ENCODE results near the gene CAPZB. TPM values are rescaled to one million over a fixed set of nuclear protein-coding genes. Genes with fewer than 3 reads are reported as not detected.

Gene CAPZB
- total and polyA plus RNA-seq, 2 of the 4 experiments (the other 2 are of a cell fraction) = 216 to 304 TPM

GRCh38 chr1:19328486-19328885 is 156.9 kb downstream of the CAPZB start:
- no peak overlapping the region for H2BK120ac ChIP-seq (ENCODE audit: low read depth, low read length)
- H2BK5ac ChIP-seq (ENCODE audit: low read depth, low read length, poor library complexity, severe bottlenecking) = no peak overlapping the region
- H3K27ac ChIP-seq (ENCODE audit: insufficient read depth, low read length) = no peak overlapping the region
- ATAC-seq (ENCODE audit: low read depth) (no peak), DNase-seq (no peak)
- peaks cover 5% of the 10 kb centered on the region for H4K20me1 ChIP-seq (ENCODE audit: insufficient read depth, low read length)
- H4K8ac ChIP-seq (ENCODE audit: low read depth in 2 of 2, low read length in 2 of 2) = no peak overlapping the region
- H3K4me2 ChIP-seq (ENCODE audit: low read depth, low read length) = no peak overlapping the region
- no peak overlapping the region for H3K23ac ChIP-seq (ENCODE audit: low read depth, low read length)
- WGBS, 2 experiments (ENCODE audit: extremely low coverage in 2 of 2, insufficient read length in 1 of 2) = 92% methylated on average over 6 of the region's 18 CpGs; no CpG with 5 or more reads in 1 of the 2 experiments
- H3K4me3 ChIP-seq (ENCODE audit: insufficient read depth, low read depth, low read length) = no peak overlapping the region
- peaks cover 56% of the 10 kb centered on the region for H3K36me3 ChIP-seq (ENCODE audit: control insufficient read depth, insufficient read depth, low read length)
- peak overlapping the region; percentile 58 for H2AFZ ChIP-seq (replicated peaks; ENCODE audit: low read length, poor library complexity)
- CTCF ChIA-PET = no interaction called here
- H3K9me1 ChIP-seq (ENCODE audit: insufficient read depth, low read length) = peaks cover 6% of the 10 kb centered on the region; the same call in 1 of the 2 replicates
- no peaks in the 10 kb centered on the region for H3K4me1 ChIP-seq (ENCODE audit: control insufficient read depth, insufficient read depth, low read length)
- POLR2A ChIA-PET (ENCODE audit: unreplicated experiment) = no interaction called here
- peaks cover 0 to 4% of the 10 kb centered on the region in 2 experiments; a peak in 1 of 4 replicates for H3K79me1 ChIP-seq (ENCODE audit: low read depth in 1 of 2, low read length in 2 of 2)
- in situ Hi-C loops (cut with MboI; ENCODE audit: low sequenced_read_pairs) (no loop called here), intact Hi-C loops (cut with micrococcal nuclease) (no loop called here), dilution Hi-C loops (cut with HindIII; ENCODE audit: low sequenced_read_pairs, unreplicated experiment) (no loop called here)
- H2BK20ac ChIP-seq (ENCODE audit: low read depth, low read length) = no peak overlapping the region
- H3K14ac ChIP-seq (replicated peaks; ENCODE audit: low read depth, low read length) = no peak overlapping the region
- TF ChIP-seq MXI1 (IDR thresholded peaks at IDR 0.05; ENCODE audit: borderline replicate concordance, low read depth, low read length) (no peak), RCOR1 (IDR thresholded peaks at IDR 0.05; ENCODE audit: insufficient replicate concordance, low read length) (no peak), USF2 (IDR thresholded peaks at IDR 0.05; ENCODE audit: low read depth, low read length) (no peak), BHLHE40 (IDR thresholded peaks at IDR 0.05; ENCODE audit: low read depth, low read length) (no peak), MAZ (IDR thresholded peaks at IDR 0.05; ENCODE audit: borderline replicate concordance, low read depth, low read length) (no peak), CEBPB (IDR thresholded peaks at IDR 0.05; ENCODE audit: low read depth, low read length) (no peak), RFX5 (IDR thresholded peaks at IDR 0.05; ENCODE audit: low read depth, low read length) (no peak), NFE2L2 (IDR thresholded peaks at IDR 0.05; ENCODE audit: low read depth, low read length) (no peak), FOS (IDR thresholded peaks at IDR 0.05; ENCODE audit: low read depth, low read length) (no peak)
- TF ChIP-seq, protein P1, sequence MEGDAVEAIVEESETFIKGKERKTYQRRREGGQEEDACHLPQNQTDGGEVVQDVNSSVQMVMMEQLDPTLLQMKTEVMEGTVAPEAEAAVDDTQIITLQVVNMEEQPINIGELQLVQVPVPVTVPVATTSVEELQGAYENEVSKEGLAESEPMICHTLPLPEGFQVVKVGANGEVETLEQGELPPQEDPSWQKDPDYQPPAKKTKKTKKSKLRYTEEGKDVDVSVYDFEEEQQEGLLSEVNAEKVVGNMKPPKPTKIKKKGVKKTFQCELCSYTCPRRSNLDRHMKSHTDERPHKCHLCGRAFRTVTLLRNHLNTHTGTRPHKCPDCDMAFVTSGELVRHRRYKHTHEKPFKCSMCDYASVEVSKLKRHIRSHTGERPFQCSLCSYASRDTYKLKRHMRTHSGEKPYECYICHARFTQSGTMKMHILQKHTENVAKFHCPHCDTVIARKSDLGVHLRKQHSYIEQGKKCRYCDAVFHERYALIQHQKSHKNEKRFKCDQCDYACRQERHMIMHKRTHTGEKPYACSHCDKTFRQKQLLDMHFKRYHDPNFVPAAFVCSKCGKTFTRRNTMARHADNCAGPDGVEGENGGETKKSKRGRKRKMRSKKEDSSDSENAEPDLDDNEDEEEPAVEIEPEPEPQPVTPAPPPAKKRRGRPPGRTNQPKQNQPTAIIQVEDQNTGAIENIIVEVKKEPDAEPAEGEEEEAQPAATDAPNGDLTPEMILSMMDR (conservative IDR thresholded peaks at IDR 0.05; ENCODE audit: low read depth, low read length) = no peak
- no peaks in the 10 kb centered on the region for H3K9me3 ChIP-seq (ENCODE audit: control insufficient read depth, insufficient read depth, low read length)
- no peak overlapping the region for H2AK5ac ChIP-seq (ENCODE audit: low read depth, low read length)
- H2BK15ac ChIP-seq (ENCODE audit: low read depth, low read length) = no peak overlapping the region
- H3K4ac ChIP-seq (ENCODE audit: low read depth, low read length) = no peak overlapping the region
- BruUV-seq (replicated peaks) = no TSS peak
- no peak overlapping the region for H4K91ac ChIP-seq (ENCODE audit: insufficient read depth, low read depth, low read length)
- H3K18ac ChIP-seq (ENCODE audit: low read depth, low read length) = no peak overlapping the region
- no peaks in the 10 kb centered on the region for H3K27me3 ChIP-seq (ENCODE audit: control insufficient read depth, insufficient read depth, low read length)
- no peak overlapping the region for H2AK9ac ChIP-seq (replicated peaks; ENCODE audit: low read depth, low read length, poor library complexity)
- no peak overlapping the region for H4K5ac ChIP-seq (ENCODE audit: low read depth, low read length)
- no peak overlapping the region for H3K56ac ChIP-seq (ENCODE audit: extremely low read depth, insufficient read depth, low read length)
- H3K9ac ChIP-seq (ENCODE audit: low read depth, low read length) = no peak overlapping the region
